Amygdala (tissue), 56 donors: ENCODE measurements around the gene TMEM225B.
"Not testable (repeated sequence)": the region's sequence is repeated elsewhere in the genome, so short reads cannot be mapped to it uniquely, and the experiment has no call there.

Source experiments
- DNase-seq, 56 donors: peaks; one replicate each; lab custom pipeline; 2025; lab: John Stamatoyannopoulos, UW

Gene TMEM225B

DNA sequence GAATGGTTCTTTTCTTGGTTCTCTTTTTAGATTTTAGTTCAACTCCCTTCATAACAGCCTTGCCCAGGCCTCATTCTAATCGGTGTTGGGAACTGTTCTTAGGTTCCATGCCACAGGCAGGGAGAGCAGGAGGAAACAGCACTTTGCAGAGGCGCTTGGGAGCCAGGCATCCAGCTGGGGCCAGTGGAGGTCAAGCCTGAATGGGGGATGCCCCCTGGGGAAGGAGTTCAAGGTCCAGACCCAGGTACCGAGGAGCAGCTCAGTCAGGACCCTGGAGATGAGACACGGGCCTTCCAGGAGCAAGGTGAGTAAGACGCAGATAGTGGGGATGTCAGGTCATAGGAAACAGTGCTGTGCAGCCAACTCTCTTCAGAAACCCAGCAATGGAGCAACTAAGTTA is 23.2 kb downstream of the TMEM225B start:
- no peak for DNase-seq

DNA sequence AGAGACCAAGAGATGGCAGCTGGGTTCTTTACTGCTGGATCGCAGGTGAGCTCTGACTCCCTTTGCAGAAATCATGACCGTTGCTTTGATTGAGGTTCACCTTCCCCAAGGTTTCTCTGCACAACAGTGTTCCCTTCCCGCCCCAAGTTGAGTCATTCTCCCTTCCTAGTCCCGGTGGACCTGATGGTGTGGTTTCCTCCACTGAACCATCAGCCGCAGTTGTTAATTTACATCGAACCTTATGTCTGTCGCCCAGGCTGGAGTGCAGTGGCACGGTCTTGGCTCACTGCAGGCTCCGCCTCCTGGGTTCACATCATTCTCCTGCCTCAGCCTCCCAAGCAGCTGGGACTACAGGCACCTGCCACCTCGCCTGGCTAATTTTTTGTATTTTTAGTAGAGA is 24.5 kb downstream of the TMEM225B start:
- DNase-seq: no peak

DNA sequence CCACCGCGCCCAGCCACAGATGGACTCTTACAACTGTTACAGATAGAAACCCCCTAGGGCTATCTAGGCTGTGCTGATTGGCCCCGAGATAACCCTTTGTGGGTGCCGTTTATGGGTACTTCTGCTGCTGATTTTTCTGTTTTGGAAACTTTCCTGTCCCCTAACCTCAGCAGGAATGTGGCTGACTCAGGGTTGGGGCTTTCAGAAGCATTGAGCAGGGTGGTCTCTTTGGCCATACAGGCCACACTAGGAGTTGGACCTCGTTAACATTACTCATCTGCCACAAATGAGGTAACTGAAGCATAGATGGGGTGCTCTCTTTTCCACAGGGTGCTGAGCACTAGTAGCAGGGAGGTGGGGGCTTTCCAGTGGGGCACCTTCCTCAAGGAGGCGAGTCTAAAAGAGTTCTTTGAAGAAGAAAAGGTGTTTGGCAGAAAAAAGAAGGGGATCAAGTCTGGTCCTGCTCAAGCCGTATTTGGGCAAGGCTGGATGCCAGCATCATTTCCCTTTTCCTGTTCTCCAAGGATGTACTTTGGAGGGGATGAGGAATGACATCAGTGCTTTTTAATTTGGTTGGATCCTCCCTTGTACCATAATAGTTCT is 25.1 kb downstream of the TMEM225B start:
- no peak for DNase-seq

DNA sequence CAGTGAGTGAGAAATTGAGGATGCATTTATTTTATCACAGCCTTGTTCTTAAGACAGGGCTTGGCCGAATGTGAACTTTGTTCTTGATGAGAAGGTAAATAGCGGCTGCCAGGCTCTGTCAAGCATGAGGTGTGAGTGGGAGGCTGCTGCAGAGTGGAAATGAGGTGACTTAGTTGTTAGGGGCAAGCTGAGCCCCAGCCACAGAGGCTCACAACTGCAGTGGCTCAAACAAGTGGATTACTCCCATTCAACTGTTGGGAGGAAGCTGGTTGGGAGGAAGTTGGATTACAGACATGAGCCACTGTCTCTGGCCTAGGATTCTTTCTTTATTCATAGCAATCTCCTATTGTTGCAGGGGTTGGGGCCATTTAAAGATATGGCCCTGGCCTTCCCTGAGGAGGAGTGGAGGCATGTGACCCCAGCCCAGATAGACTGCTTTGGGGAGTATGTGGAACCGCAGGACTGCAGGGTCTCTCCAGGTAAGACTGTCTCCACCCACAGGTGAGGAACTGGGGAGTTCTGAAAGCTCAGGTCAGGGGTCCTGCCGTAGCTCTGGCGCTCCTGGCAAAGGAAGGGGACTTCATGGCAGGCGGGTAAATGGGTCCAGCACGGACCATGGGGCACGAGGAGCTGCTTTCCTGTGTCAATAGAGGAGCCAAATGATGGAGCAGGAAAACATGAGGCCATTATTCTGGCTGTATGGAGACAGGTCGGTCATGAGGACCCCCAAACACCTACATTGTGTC is 25.8 kb downstream of the TMEM225B start:
- no peak for DNase-seq

DNA sequence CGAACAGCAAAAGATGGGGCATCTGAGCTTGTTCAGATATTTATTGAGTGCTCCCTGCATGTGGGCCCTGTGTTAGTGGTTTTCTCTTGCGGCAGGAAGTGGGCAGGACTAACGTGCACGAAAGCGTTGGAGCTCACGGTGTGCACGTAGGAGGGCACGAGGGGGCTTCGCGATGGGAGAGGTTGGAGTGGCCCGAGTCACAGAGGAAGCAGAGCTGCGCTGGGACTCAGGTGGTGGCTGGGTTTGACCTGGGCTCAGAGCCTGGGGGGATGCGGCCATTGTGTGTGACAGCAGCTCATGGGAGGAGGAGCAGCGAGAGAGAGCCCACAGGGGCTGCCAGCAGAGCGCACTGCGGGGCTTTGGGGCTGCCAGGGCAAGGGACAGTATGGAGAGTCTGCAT is 26.4 kb downstream of the TMEM225B start:
- no peak for DNase-seq

DNA sequence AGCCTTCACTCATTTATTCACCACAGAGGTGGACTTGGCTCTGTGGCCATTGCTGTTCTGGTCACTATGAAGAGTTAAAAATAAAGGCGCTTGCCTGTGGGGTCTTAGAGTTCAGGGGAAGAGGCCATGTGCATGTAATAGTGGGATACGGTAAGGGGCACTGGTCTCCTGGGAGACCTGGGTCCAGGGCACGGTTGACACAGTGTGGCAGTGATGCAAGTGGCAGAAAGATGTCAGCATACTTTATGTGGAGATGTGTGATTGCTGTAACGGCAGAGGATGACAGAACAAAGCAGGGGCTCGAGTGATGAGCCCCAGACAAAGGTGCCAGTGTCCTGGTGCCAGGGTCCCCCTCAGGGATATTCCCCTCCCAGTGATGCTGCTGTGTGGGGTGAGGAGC is 27.3 kb downstream of the TMEM225B start:
- DNase-seq: no peak

DNA sequence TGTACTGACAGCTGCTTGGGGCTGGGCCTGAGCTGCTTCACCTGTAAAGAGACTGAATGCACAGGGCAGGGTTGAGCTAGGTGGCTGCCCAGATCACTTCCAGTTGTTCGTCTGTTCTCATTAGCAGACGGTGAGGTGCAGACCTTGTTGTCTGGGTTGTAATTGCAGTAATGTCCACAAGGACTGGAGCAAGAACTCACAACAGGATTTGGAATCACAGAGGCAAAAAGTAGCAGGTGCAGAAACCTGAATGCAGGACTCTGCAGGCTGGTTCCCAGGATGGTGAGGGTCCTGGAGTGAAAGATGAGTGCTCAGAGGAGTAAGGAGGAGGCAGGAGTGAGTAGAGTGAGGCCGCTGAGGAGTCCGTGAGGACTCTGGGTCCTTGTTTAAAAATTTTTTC is 27.9 kb downstream of the TMEM225B start:
- DNase-seq: no peak

DNA sequence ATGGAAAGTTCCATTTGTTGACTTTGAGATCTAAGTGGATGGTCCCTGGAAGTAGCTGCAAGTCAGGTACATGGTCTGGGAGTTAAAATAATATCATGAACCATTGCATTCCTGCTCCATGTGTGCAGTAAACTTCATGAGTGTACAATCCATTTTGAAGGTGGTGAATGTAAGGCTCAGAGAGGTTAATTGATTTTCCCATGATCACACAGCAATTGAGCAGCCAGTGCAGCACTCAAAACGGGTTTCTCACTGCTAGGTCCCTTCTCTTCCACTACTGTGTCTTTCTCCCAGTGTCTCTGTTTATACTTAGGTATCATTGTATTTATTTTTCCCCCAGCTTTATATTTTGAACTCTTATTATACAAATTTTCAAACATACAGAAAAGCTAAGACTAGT is 28.6 kb downstream of the TMEM225B start:
- no peak for DNase-seq

DNA sequence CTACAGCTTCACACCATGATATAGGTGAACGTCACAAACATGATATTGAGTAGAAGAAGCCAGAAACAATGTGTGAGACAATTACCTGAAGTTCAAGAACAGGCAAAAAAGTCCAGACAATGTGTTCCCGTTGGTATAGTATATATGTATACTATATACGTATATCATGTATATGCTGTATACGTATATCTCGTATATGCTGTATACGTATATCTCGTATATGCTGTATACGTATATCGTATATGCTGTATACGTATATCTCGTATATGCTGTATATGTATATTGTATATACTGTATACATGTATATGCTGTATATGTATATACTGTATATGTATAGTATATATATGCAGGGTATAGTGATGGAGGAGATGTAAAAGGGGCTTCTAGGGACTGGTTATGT is 29.4 kb downstream of the TMEM225B start:
- no peak for DNase-seq

DNA sequence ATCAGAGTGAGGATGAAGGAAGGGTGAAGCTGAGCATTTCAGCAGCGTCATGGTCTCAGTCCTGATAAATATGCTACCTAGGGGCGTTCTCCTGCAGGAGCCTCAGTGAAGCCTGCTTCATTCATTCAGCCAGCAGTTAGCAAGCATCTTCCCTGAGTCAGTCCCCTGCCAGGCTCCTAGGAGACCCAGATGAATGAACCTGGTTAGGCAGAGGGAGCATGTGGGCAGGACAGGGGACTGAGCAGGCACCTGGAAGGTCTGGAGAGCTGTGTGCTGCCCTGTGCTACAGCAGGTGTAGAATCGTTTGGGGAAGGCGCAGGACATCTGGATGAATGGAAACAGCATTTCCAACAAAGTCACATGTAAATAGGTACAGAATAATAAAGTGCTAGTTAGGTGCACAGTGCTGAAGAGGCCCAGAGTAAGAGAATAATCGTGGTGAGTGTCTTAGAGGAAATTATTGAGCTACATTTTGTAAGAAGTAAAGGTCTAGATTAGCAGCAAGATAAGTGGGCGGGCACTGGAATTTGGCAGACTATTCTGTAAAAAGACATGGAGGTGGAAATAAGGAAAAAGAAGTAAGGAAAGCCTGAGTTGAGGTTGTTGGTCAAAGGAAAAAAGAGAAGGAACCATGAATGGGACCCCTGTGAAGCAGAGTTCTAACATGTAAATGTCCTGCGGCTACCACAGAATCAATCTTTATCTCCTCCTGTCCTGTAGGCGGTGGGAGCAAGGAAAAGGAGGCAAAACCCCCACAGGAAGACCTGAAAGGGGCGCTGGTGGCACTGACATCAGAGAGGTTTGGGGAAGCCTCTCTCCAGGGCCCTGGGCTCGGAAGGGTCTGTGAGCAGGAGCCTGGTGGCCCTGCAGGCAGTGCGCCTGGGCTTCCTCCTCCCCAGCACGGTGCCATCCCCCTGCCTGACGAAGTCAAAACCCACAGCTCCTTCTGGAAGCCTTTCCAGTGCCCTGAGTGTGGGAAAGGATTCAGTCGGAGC is 30.7 kb downstream of the TMEM225B start:
- DNase-seq: peak in 1 of 56 donors; percentile 8

DNA sequence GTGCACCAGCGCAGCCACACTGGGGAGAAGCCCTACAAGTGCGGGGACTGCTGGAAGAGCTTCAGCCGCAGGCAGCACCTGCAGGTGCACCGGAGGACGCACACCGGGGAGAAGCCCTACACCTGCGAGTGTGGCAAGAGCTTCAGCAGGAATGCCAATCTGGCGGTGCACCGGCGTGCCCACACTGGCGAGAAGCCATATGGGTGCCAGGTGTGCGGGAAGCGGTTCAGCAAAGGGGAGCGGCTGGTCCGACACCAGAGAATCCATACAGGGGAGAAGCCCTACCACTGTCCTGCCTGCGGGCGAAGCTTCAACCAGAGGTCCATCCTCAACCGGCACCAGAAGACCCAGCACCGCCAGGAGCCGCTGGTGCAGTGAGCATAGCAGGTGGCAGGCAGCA is 31.6 kb downstream of the TMEM225B start:
- no peak for DNase-seq

DNA sequence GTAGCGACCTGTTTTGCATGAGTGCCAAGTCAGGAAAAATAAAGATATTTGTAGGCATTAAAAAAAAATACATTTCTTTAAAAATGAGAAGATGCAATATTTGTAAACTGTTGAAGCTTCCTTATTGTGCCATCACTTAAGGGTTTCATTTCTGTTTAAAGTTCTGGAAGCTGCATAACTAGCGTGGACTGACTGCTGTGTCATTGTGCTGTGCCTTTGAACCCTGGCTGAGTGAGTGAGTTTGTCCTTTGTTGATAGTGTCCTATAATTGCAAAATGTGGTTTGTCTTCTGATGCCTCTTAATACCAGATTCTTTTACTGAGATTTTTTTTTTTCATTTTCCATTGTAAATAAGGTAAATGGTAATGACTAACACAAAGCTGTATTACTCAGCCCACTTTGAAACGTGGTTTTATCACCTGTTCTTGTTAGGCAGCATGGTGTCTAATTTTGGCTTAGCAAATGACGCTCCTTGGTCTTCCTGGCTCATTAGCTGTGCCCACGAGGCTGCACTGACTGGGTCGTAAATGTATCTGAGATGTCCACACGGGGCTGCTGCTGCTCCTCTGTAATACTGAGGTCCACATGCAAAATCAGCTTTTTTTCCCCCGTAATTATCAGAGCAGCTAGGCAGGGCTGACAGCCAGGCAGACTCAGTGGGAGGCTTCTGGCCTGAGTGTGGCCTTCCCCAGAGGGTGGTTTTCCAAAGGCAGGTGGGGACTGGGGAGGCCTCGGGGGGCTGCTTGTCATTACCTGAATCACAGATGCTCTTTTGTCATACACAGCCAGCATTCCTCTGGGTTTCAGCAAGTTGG is 33.4 kb downstream of the TMEM225B start:
- DNase-seq: peak in 14 of 56 donors; percentile 2 to 35 (median 18)

DNA sequence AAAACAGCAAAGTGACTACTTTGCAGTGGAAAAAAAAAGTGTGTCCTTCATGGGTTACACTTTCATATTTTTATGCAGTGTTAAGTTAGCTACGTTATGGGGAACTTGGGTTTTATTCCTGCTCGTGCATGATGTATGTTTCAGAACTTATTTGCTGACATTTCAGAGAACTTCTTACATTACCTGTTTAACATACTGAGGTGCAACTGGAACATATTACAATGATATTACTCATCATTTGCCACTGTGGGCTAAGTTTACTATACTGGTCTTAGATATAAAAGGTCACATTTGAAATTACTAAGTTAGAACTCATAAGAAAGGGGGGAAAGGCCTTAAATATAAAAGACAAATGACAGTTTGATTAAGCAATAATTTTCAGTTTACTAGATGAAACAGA is 39.3 kb downstream of the TMEM225B start:
- DNase-seq: not testable (repeated sequence)

DNA sequence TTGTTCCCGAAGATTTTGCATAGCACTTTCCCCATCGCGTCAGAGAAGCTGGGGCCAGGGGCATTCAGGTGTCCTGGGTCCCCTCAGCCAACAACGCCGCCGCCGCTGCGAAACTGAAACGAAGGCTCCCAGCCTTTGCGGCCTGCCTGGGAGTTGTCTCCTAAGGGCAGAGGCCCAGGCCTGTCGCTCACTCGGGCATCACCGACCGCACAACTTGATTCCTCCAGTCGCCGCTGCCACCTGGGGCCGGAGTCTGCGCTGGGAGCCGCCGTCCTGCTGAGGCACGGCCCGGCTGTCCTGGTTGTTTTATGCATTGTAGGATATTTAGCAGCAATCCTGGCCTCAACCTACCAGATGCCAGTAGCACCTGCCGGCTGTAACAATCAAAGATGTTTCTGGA is 40.7 kb downstream of the TMEM225B start:
- DNase-seq: no peak

DNA sequence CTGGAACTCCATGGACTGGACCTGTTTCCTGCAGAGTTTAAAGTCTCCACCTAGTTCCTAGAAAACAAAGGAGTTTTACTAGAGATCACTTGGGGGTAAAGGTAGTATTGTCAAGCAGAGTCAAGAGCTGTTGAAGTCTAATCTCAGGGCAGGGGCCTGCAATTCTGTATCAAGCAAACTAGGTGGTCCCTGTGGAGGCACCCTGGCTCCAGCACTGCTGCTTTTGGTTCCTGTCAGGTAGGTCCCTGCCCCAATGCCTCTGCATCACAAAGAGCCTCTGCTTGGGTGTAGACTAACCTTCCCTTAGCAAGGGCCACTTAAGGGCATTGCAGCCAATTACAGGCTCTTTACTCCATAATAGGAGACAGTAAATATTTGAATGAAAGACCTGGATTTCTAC is 41.2 kb downstream of the TMEM225B start:
- DNase-seq: no peak

DNA sequence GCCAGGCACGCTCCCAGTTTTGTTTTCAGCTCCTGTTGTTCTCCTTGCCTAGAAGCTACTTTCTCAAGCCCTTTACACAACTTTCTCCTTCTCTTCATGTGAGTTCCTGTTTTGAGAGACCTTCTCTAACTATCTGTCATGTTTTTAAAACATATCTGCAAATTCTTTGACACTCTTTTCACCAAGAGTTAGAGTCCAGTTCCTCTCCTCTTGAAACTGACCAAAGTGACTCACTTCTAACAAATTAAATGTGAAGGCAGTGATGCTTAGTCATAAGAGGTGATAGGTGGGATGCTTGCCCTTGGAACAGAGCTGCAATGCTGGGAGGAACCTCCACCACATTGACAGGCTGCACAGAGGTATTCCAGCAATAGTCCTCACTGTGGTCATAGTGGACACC is 44.0 kb downstream of the TMEM225B start:
- no peak for DNase-seq

DNA sequence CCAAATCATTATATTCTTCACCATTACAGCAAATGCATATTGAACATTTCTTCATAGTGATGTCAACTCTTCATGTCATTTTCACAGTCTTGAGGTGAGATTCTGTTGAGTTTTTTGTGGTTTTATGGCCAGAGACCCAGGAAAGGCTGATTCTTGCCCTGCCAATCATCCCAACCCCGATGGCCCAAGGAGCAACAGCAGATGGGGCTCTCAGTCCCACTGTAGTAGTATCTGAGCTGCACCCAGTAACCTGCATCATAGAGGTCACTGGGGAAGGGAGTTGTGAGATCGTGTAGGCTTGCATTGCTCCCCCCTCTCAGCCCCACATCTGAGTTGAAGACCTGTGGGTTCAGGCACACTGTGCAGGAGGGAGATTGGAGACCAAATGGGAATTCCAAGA is 45.4 kb downstream of the TMEM225B start:
- no peak for DNase-seq

DNA sequence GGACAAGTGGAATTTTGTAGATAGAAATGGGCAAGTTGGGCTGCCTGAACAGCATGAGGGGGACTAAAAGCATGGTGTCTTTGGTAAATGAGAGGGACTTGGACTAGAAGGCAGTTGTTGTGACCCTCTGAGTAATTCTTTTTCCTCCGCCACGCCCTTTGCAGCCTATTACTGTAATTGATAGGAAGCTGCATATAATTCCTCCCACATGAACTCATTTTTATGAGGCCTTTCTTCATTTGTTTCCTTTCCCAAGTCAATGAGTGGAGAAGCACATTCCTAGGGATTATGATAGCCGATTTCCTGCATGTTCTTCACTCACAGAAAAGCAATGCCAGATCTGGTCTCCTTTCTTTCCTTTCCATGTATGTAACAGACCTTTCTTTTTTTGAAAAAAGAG is 46.4 kb downstream of the TMEM225B start:
- no peak for DNase-seq

DNA sequence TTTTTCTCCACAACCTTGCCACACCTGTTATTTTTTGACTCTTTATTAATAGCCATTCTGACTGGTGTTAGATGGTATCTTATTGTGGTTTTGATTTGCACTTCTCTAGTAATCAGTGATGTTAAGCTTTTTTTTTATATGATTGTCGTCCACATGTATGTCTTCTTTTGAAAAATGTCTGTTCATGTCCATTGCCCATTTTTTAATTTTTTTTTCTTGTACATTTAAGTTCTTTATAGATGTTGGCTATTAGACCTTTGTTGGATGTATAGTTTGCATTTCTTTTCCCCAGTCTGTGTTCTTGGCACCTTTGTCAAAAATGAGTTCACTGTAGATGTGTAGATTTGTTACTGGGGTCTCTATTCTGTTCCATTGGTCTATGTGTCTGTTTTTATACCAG is 47.5 kb downstream of the TMEM225B start:
- no peak for DNase-seq

DNA sequence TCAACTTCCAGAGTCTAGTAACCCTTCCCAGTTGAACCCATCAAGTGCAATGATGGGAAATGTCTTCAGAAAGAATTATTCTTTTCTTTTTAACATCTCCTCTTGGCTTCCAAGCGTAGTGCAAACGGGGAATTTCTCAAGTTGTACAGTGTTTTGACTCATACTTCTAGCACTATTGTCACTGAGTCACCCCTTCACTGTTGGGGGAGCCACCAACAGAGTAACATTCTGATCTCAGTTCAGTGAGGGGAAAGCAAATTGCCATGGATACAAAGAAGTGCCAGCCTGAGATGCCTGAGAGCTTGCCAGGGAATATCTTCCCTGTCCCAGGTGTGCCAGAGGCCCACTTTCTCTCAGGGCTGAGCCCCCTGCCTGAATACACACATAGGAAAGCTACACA is 50.8 kb downstream of the TMEM225B start:
- no peak for DNase-seq
